ENCODE data around the gene JADE3.
A peak's percentile ranks its signal among the peaks of the same experiment; 100 is the strongest.
"Not testable (repeated sequence)": the region's sequence is repeated elsewhere in the genome, so short reads cannot be mapped to it uniquely, and the experiment has no call there.

Gene JADE3

GRCh38 chrX:46938589-46938988 lies 26.4 kb downstream of the JADE3 start:
- DNase-seq: no peak

- no peak for DNase-seq
Observed at GRCh38 chrX:46941341-46941740, 29.1 kb downstream of the JADE3 start.

GRCh38 chrX:46953137-46953527 lies 40.9 kb downstream of the JADE3 start:
- DNase-seq: no peak

GRCh38 chrX:46953597-46953996 lies 41.4 kb downstream of the JADE3 start:
- no peak for DNase-seq

- no peak for DNase-seq
Observed at GRCh38 chrX:46954716-46955115, 42.5 kb downstream of the JADE3 start.

GRCh38 chrX:46956589-46956988 lies 44.4 kb downstream of the JADE3 start:
- DNase-seq: not testable (repeated sequence)

GRCh38 chrX:46957297-46957696 lies 45.1 kb downstream of the JADE3 start:
- DNase-seq: no peak

GRCh38 chrX:46959101-46959500 lies 46.9 kb downstream of the JADE3 start:
- DNase-seq: no peak

GRCh38 chrX:46959985-46960700 lies 47.9 kb downstream of the JADE3 start:
- no peak for DNase-seq

- no peak for DNase-seq
Observed at GRCh38 chrX:46961097-46961496, 48.9 kb downstream of the JADE3 start.

GRCh38 chrX:46961574-46962283 lies 49.5 kb downstream of the JADE3 start:
- DNase-seq: no peak

- no peak for DNase-seq
Observed at GRCh38 chrX:46965125-46965758, 53.0 kb downstream of the JADE3 start.

- no peak for DNase-seq
Observed at GRCh38 chrX:46967547-46967946, 55.3 kb downstream of the JADE3 start.

- DNase-seq: not testable (repeated sequence)
Observed at GRCh38 chrX:46977046-46977445, 64.8 kb downstream of the JADE3 start.

- DNase-seq: peak; percentile 24
Observed at GRCh38 chrX:46978341-46979291, 66.4 kb downstream of the JADE3 start.

- no peak for DNase-seq
Observed at GRCh38 chrX:46984705-46985104, 72.5 kb downstream of the JADE3 start.

- no peak for DNase-seq
Observed at GRCh38 chrX:46989548-46989947, 77.3 kb downstream of the JADE3 start.

GRCh38 chrX:46991664-46992063 lies 79.4 kb downstream of the JADE3 start:
- no peak for DNase-seq

GRCh38 chrX:46992070-46992469 lies 79.8 kb downstream of the JADE3 start:
- no peak for DNase-seq

GRCh38 chrX:46994096-46994495 lies 81.9 kb downstream of the JADE3 start:
- no peak for DNase-seq

- no peak for DNase-seq
Observed at GRCh38 chrX:47012131-47012530, 99.9 kb downstream of the JADE3 start.

GRCh38 chrX:47026198-47026597 lies 114.0 kb downstream of the JADE3 start:
- DNase-seq: no peak

GRCh38 chrX:47030339-47030738 lies 118.1 kb downstream of the JADE3 start:
- DNase-seq: no peak

All from KG1 (cell line).